ENCODE data around the gene ANXA7.
"Not testable (repeated sequence)": the region's sequence is repeated elsewhere in the genome, so short reads cannot be mapped to it uniquely, and the experiment has no call there.

The ANXA7 gene

GRCh38 chr10:73406846-73407245, 7.0 kb downstream of the ANXA7 start:
- peak; percentile 82 for DNase-seq

- DNase-seq = no peak
Measured at GRCh38 chr10:73405556-73405955, 8.3 kb downstream of the ANXA7 start.

- DNase-seq = no peak
Measured at GRCh38 chr10:73404690-73405089, 9.2 kb downstream of the ANXA7 start.

GRCh38 chr10:73401636-73402035, 12.2 kb downstream of the ANXA7 start:
- DNase-seq = no peak

GRCh38 chr10:73399063-73399462, 14.8 kb downstream of the ANXA7 start:
- DNase-seq = no peak

GRCh38 chr10:73398024-73398423, 15.8 kb downstream of the ANXA7 start:
- DNase-seq = no peak

- not testable (repeated sequence) for DNase-seq
Measured at GRCh38 chr10:73394325-73394724, 19.5 kb downstream of the ANXA7 start.

GRCh38 chr10:73388228-73388627, 25.6 kb downstream of the ANXA7 start:
- DNase-seq = no peak

- no peak for DNase-seq
Measured at GRCh38 chr10:73386583-73386982, 27.3 kb downstream of the ANXA7 start.

GRCh38 chr10:73379064-73379748, 34.7 kb downstream of the ANXA7 start:
- DNase-seq = no peak

- DNase-seq = no peak
Measured at GRCh38 chr10:73376679-73377078, 37.2 kb downstream of the ANXA7 start.

GRCh38 chr10:73368238-73368637, 45.6 kb downstream of the ANXA7 start:
- no peak for DNase-seq

- no peak for DNase-seq
Measured at GRCh38 chr10:73366381-73367298, 47.2 kb downstream of the ANXA7 start.

GRCh38 chr10:73364964-73365363, 48.9 kb downstream of the ANXA7 start:
- no peak for DNase-seq

GRCh38 chr10:73359492-73359891, 54.4 kb downstream of the ANXA7 start:
- no peak for DNase-seq

- peak; percentile 88 for DNase-seq
Measured at GRCh38 chr10:73358331-73359279, 55.3 kb downstream of the ANXA7 start, which contains the start of gene CFAP70. Gene CFAP70 (minus strand): TSS chr10:73358864. CDS start chr10:73354796, 4,068 bp downstream.

GRCh38 chr10:73357821-73358220, 56.0 kb downstream of the ANXA7 start:
- no peak for DNase-seq

- no peak for DNase-seq
Measured at GRCh38 chr10:73357166-73357565, 56.7 kb downstream of the ANXA7 start.

- no peak for DNase-seq
Measured at GRCh38 chr10:73344269-73344668, 69.6 kb downstream of the ANXA7 start.

- no peak for DNase-seq
Measured at GRCh38 chr10:73340121-73340520, 73.7 kb downstream of the ANXA7 start.

- no peak for DNase-seq
Measured at GRCh38 chr10:73339436-73339835, 74.4 kb downstream of the ANXA7 start.

GRCh38 chr10:73338801-73339368, 75.0 kb downstream of the ANXA7 start:
- DNase-seq = no peak

- no peak for DNase-seq
Measured at GRCh38 chr10:73333202-73333601, 80.7 kb downstream of the ANXA7 start.

All from kidney glomerular epithelial cell (primary cell).